Measurements from ENCODE around the gene WIF1. TPM values are rescaled to one million over a fixed set of nuclear protein-coding genes. Genes with fewer than 3 reads are reported as not detected.

WIF1 gene
- total and polyA plus RNA-seq, 4 donors = 16.9 to 109 (median 51.0) TPM

GRCh38 chr12:65082406-65082805 lies 38.7 kb downstream of the WIF1 start:
- TF ChIP-seq CTCF (IDR thresholded peaks at IDR 0.05; ENCODE audit: control extremely low read depth, extremely low read depth) = no peak
- Histone ChIP-seq H3K27ac (ENCODE audit: low read depth in 1 of 2, low read length in 1 of 2) (no peak overlapping the region), H3K9me3 (ENCODE audit: control insufficient read depth in 4 of 4, insufficient read depth in 3 of 4, low read length in 3 of 4) (no peaks in the 10 kb centered on the region), H3K4me1 (ENCODE audit: control insufficient read depth in 5 of 5, insufficient read depth in 5 of 5, low read length in 5 of 5) (peaks cover 0 to 3% (median 0%) of the 10 kb centered on the region in 5 donors), H3K27me3 (ENCODE audit: control insufficient read depth in 3 of 3, insufficient read depth in 3 of 3, low read length in 2 of 3) (no peaks in the 10 kb centered on the region), H3K4me3 (no peak overlapping the region), H3K9ac (ENCODE audit: insufficient read depth in 1 of 2, low read length in 2 of 2) (no peak overlapping the region), H3K36me3 (ENCODE audit: control insufficient read depth in 4 of 4, insufficient read depth in 4 of 4, low read length in 4 of 4) (no peaks in the 10 kb centered on the region)
- DNase-seq = no peak
- no peak for ATAC-seq (ENCODE audit: insufficient read depth, low FRiP score)

- ATAC-seq (ENCODE audit: insufficient read depth, low FRiP score) = no peak
- 0 to 13% methylated on average over 1 of the region's 1 CpG for WGBS, 2 donors
- DNase-seq = no peak
- H3K4me1 ChIP-seq (ENCODE audit: control insufficient read depth in 5 of 5, insufficient read depth in 5 of 5, low read length in 5 of 5) = peaks cover 0 to 3% (median 0%) of the 10 kb centered on the region in 5 donors
- no peak overlapping the region for H3K27ac ChIP-seq (ENCODE audit: low read depth in 1 of 2, low read length in 1 of 2)
- H3K4me3 ChIP-seq = no peak overlapping the region
- H3K36me3 ChIP-seq (ENCODE audit: control insufficient read depth in 4 of 4, insufficient read depth in 4 of 4, low read length in 4 of 4) = no peaks in the 10 kb centered on the region
- H3K9me3 ChIP-seq (ENCODE audit: control insufficient read depth in 4 of 4, insufficient read depth in 3 of 4, low read length in 3 of 4) = no peaks in the 10 kb centered on the region
- no peak for TF ChIP-seq CTCF (IDR thresholded peaks at IDR 0.05; ENCODE audit: control extremely low read depth, extremely low read depth)
- H3K9ac ChIP-seq (ENCODE audit: insufficient read depth in 1 of 2, low read length in 2 of 2) = no peak overlapping the region
- no peaks in the 10 kb centered on the region for H3K27me3 ChIP-seq (ENCODE audit: control insufficient read depth in 3 of 3, insufficient read depth in 3 of 3, low read length in 2 of 3)
Measured at GRCh38 chr12:65081496-65081895, 39.6 kb downstream of the WIF1 start.

- Histone ChIP-seq H3K9ac (ENCODE audit: insufficient read depth in 1 of 2, low read length in 2 of 2) (no peak overlapping the region), H3K9me3 (ENCODE audit: control insufficient read depth in 4 of 4, insufficient read depth in 3 of 4, low read length in 3 of 4) (no peaks in the 10 kb centered on the region), H3K4me3 (no peak overlapping the region), H3K36me3 (ENCODE audit: control insufficient read depth in 4 of 4, insufficient read depth in 4 of 4, low read length in 4 of 4) (no peaks in the 10 kb centered on the region), H3K27ac (ENCODE audit: low read depth in 1 of 2, low read length in 1 of 2) (no peak overlapping the region), H3K4me1 (ENCODE audit: control insufficient read depth in 5 of 5, insufficient read depth in 5 of 5, low read length in 5 of 5) (no peaks in the 10 kb centered on the region), H3K27me3 (ENCODE audit: control insufficient read depth in 3 of 3, insufficient read depth in 3 of 3, low read length in 2 of 3) (peaks cover 0 to 5% (median 0%) of the 10 kb centered on the region in 3 donors)
- ATAC-seq (ENCODE audit: insufficient read depth, low FRiP score) = no peak
- DNase-seq = no peak
- TF ChIP-seq CTCF (IDR thresholded peaks at IDR 0.05; ENCODE audit: control extremely low read depth, extremely low read depth) = no peak
- 63 to 78% methylated on average over 6 of the region's 6 CpGs for WGBS, 2 donors
Measured at GRCh38 chr12:65074932-65075331, 46.2 kb downstream of the WIF1 start.

GRCh38 chr12:65069336-65069735 lies 51.8 kb downstream of the WIF1 start:
- DNase-seq (no peak), ATAC-seq (ENCODE audit: insufficient read depth, low FRiP score) (no peak)
- H3K9me3 ChIP-seq (ENCODE audit: control insufficient read depth in 4 of 4, insufficient read depth in 3 of 4, low read length in 3 of 4) = no peaks in the 10 kb centered on the region
- WGBS, 2 donors = 83 to 87% methylated on average over 2 of the region's 2 CpGs
- TF ChIP-seq CTCF (IDR thresholded peaks at IDR 0.05; ENCODE audit: control extremely low read depth, extremely low read depth) = no peak
- H3K36me3 ChIP-seq (ENCODE audit: control insufficient read depth in 4 of 4, insufficient read depth in 4 of 4, low read length in 4 of 4) = no peaks in the 10 kb centered on the region
- no peaks in the 10 kb centered on the region for H3K4me1 ChIP-seq (ENCODE audit: control insufficient read depth in 5 of 5, insufficient read depth in 5 of 5, low read length in 5 of 5)
- H3K27me3 ChIP-seq (ENCODE audit: control insufficient read depth in 3 of 3, insufficient read depth in 3 of 3, low read length in 2 of 3) = peaks cover 0 to 5% (median 0%) of the 10 kb centered on the region in 3 donors
- H3K9ac ChIP-seq (ENCODE audit: insufficient read depth in 1 of 2, low read length in 2 of 2) = no peak overlapping the region
- H3K27ac ChIP-seq (ENCODE audit: low read depth in 1 of 2, low read length in 1 of 2) = no peak overlapping the region
- no peak overlapping the region for H3K4me3 ChIP-seq
